Muscle of leg (tissue), 11 donors: ENCODE data around the gene ZNF646. TPM values are rescaled to one million over a fixed set of nuclear protein-coding genes. Genes with fewer than 3 reads are reported as not detected.

Experiments
- DNase-seq: peaks from one replicate; pipeline ENCODE4 v3.0.0; 2013
- H3K27ac ChIP-seq: one replicate; pipeline ENCODE4 v1.5.1; 2013; ENCODE audit warnings: mild to moderate bottlenecking, low read length, control low read depth
- H3K27me3 ChIP-seq: one replicate; pipeline ENCODE4 v1.6.1; 2013; ENCODE audit warnings: low read length; ENCODE audit not compliant: control insufficient read depth, insufficient read depth
- H3K36me3 ChIP-seq: one replicate; pipeline ENCODE4 v1.6.1; 2013; ENCODE audit warnings: low read length; ENCODE audit not compliant: control insufficient read depth, insufficient read depth
- H3K4me1 ChIP-seq: one replicate; pipeline ENCODE4 v1.6.1; 2013; ENCODE audit warnings: low read length; ENCODE audit not compliant: control insufficient read depth, insufficient read depth
- H3K4me3 ChIP-seq: one replicate; pipeline ENCODE4 v1.5.1; 2013; ENCODE audit warnings: low read length, control low read depth
- H3K9me3 ChIP-seq: replicated peaks from 2 replicates; pipeline ENCODE4 v1.6.1; 2013; ENCODE audit warnings: low read depth, low read length; ENCODE audit not compliant: control insufficient read depth
- WGBS: methylation state at CpG from one replicate; pipeline ENCODE4 v1.1.5; 2013; ENCODE audit warnings: missing lambda C conversion rate; ENCODE audit not compliant: insufficient coverage; 5-methylcytosine and 5-hydroxymethylcytosine counted together
- polyA plus RNA-seq, 8 donors: library from polyadenylated mRNA; unstranded; fragments of 120-200 nt; gene quantifications; one replicate each; pipeline versions ENCODE4 v1.2.1 to v1.2.3, GENCODE V29; 2013; ENCODE audit warnings: inconsistent platforms in 1 of 8, low replicate concordance in 1 of 8; ENCODE audit not compliant: insufficient read length in 8 of 8, insufficient read depth in 1 of 8
- total RNA-seq: library from RNA; stranded (reverse); fragments of 120-200 nt; gene quantifications from one replicate; pipeline ENCODE4 v1.2.4, GENCODE V29; 2013

Gene ZNF646
- total and polyA plus RNA-seq, 9 donors: 7.9 to 11.6 (median 9.8) TPM

DNA sequence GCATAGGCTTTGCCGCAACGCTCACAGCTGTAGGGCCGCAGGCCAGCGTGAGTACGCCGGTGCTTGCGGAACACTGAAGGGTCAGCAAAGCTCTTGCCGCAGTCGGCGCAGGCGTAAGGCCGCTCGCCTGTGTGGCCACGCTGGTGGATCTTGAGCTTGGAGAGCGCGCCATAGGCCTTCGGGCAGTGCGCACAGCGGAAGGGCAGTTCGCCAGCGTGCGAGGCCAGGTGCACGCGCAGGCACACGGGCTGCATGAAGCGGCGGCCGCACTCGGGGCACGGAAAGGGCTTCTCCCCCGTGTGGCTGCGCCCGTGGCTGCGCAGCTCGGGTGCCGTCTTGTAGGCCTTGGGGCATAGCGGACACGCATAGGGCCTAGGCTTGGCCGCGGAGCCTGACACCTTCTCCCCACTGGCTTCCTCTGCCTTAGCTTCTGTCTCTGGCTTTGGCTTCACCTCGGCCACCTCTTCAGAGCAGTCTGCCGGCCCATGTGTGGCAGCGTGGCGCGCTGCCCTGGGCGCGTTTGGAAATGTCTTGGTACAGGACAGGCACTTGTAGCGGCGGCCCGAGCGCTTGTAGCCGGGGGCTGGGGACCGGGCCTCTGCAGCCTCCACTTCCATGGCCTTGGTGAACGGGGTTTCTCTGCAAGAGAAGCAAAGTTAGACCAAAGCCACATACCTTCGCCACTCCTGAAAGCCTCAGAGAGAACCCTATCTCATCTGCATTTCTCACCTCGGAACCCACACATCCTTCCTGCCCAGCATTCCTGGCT is 10.2 kb upstream of the ZNF646 start:
- peaks cover 36% of the 10 kb centered on the region for H3K4me1 ChIP-seq
- WGBS: 94% methylated on average over 53 of the region's 56 CpGs
- peak overlapping the region; percentile 95 for H3K27ac ChIP-seq
- H3K4me3 ChIP-seq: no peak overlapping the region
- DNase-seq: peak; percentile 15
- H3K27me3 ChIP-seq: no peaks in the 10 kb centered on the region
- H3K36me3 ChIP-seq: peaks cover 30% of the 10 kb centered on the region
- H3K9me3 ChIP-seq: no peaks in the 10 kb centered on the region

DNA sequence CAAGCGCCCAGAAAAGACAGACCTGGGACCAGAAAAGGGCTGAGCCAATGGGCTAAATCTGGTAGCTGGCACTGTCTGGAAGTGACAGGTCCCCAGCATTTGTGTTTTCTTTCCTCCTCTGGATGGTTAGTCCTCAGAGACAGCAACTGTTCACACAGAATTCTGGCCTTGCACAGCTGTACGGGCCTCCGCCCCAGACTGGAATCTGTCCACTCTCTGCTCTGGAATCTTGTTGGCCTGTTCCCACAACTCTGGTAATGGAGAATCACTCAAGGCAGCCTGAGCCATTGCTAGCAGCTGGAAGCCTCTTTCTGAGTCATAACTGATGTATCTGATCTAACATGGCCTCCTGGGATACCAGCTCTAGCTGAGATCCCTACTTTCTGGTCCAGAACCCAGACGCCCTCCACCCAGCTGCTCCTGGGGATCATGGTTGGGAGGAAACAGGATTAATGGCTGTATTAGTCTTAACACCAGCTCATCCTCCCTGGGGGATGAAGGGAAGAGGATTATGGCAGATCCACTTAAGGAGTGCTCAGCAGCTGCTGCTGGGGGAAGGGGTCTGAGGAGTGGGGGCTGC is 9.2 kb upstream of the ZNF646 start:
- H3K4me3 ChIP-seq: no peak overlapping the region
- DNase-seq: peak; percentile 99
- peak overlapping the region; percentile 95 for H3K27ac ChIP-seq
- H3K9me3 ChIP-seq: no peaks in the 10 kb centered on the region
- peaks cover 36% of the 10 kb centered on the region for H3K4me1 ChIP-seq
- 23% methylated on average over 3 of the region's 4 CpGs for WGBS
- H3K36me3 ChIP-seq: peaks cover 30% of the 10 kb centered on the region
- no peaks in the 10 kb centered on the region for H3K27me3 ChIP-seq

DNA sequence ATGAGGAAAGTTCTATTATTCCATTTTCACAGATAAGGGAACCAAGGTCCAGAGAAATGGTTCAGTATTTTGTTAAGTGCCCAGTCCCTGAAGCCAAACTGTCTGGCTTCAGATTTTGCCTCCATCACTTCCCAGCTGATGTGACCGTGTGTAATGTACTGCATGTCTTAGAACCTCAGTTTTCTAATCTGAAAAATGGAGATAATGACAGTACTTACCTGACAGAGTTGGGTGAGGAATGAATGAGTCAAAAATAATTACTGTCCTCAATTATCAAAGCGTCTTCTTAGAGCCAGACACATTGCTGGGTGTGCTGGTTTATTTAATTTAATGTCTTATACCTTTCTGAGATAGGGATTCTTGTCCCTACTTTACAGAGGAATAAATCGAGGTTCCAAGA is 6.9 kb upstream of the ZNF646 start:
- H3K9me3 ChIP-seq: no peaks in the 10 kb centered on the region
- no peak overlapping the region for H3K4me3 ChIP-seq
- WGBS: 100% methylated on average over 1 of the region's 3 CpGs
- H3K27me3 ChIP-seq: no peaks in the 10 kb centered on the region
- DNase-seq: no peak
- H3K4me1 ChIP-seq: peaks cover 48% of the 10 kb centered on the region
- peaks cover 7% of the 10 kb centered on the region for H3K36me3 ChIP-seq
- no peak overlapping the region for H3K27ac ChIP-seq

DNA sequence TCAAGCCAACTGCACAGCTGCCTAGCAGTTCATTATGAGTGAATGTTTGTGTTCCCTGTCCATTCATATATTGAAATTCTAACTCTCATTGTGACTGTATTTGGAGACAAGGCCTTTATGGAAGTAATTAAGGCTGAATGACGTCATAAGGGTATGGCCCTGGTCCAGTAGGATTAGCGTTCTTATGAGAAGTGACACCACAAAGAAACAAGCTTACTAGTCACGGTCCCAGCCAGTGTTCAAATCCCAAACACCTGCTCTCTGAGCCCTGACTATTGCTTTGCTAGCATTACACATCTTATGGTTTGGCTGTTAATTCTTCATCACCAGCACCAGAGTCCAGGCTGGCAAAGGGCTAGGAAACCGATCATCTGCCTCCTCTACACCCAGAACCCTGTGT is 2.4 kb upstream of the ZNF646 start:
- H3K27ac ChIP-seq: peak overlapping the region; percentile 97
- H3K9me3 ChIP-seq: no peaks in the 10 kb centered on the region
- WGBS: 21% methylated on average over 2 of the region's 4 CpGs
- peak overlapping the region; percentile 63 for H3K4me3 ChIP-seq
- H3K27me3 ChIP-seq: no peaks in the 10 kb centered on the region
- peaks cover 9% of the 10 kb centered on the region for H3K36me3 ChIP-seq
- peak; percentile 93 for DNase-seq
- peaks cover 23% of the 10 kb centered on the region for H3K4me1 ChIP-seq

DNA sequence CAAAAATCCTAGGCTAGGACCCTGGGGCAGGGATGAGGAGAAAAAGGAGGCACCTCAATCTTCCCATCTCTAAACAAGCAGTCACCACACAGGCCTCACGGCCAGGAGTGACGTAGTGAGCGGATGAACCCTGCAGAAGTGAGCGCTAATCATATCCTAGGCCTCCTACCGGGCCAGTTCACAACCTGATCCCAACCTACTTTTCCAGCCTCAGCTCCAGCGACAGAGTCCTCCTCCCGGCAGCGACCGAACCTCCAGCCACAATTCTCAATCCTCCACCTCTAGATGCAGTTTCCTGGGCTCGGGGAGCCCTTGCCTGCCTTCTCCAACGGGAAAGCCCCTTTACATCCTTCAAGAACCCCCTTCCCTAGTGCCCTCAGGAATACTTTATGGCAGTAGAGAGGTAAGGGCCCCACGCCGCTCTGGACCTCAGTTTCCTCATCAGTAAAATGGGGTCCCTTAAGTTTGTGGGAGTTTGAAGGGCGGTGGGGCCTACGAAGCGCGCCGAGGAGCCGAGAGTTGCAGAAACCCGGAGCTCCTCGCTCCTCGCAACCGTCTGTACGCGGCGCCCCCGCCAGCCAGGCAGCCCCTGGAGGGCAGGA is 1.6 kb upstream of the ZNF646 start:
- peak; percentile 58 for DNase-seq
- Histone ChIP-seq H3K27ac (peak overlapping the region; percentile 97), H3K9me3 (no peaks in the 10 kb centered on the region)

DNA sequence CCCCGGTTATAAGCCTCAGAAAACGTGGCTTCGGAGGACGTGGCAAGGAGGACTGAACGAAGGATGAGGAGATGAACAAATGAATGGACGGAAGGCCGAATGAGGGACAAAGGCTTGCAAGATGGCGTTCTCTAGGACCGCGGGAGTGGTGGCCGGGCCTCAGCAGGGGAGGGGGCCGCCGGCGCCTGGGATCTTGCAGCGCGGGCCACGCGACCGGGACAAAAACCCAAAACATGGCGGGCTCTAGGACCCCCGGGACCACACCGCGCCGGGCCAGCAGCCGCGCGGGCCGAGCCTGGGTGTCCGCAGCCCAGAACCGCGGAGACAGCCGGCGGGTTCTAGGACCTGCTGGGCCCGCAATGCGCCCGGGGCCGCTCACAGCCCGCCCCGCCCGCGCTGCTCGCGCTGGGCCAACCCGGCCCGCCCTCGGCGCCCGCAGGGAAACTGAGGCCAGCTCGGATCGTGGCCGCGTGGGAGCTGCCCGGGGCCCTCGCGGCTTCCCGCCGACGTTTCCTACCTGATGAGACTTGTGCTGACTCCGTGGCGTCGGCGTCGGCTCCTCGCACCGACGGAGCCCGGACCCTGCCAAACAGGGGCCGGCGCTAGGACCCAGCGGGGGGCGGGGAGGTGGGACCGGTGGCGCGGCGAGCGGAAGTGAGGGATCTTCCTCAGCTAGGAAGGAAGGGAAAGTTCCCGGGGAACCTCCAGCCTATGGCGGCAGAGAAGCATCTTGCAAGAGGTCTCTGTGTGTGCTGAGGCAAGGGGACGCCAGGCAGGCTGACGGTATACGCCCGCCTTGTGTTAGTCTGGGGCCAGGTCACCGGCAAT is 866 bp upstream of the ZNF646 start:
- Histone ChIP-seq H3K9me3 (no peaks in the 10 kb centered on the region), H3K4me3 (peak overlapping the region; percentile 63), H3K27me3 (no peaks in the 10 kb centered on the region), H3K36me3 (peaks cover 24% of the 10 kb centered on the region), H3K27ac (peak overlapping the region; percentile 97), H3K4me1 (peaks cover 23% of the 10 kb centered on the region)
- WGBS: under 1% methylated on average over 81 of the region's 83 CpGs
- peak; percentile 98 for DNase-seq

More for the DNA sequence above, 1.6 kb upstream of the ZNF646 start:
- H3K36me3 ChIP-seq: peaks cover 17% of the 10 kb centered on the region
- peak overlapping the region; percentile 63 for H3K4me3 ChIP-seq
- no peaks in the 10 kb centered on the region for H3K27me3 ChIP-seq
- WGBS: 0% methylated on average over 21 of the region's 27 CpGs
- H3K4me1 ChIP-seq: peaks cover 23% of the 10 kb centered on the region

DNA sequence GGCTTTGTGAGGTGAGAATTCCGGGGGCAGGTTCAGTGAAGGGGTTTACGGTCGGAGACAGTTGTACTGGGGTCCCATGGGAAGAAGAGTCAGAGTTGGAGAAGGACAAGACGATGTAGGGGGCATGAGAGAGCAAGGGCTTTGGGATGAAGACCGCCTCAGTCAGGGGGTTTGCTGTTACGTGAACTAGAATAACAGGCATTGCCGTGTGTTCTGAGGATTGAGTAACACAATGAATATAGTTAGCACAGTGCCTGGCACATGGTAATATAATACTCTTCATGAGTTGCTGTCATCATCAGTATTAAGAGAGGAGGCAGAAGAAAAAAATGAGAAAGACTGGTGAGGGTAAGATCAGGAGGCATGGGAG is 577 bp downstream of the ZNF646 start:
- Histone ChIP-seq H3K36me3 (peaks cover 38% of the 10 kb centered on the region), H3K27ac (peak overlapping the region; percentile 93), H3K9me3 (no peaks in the 10 kb centered on the region), H3K27me3 (no peaks in the 10 kb centered on the region), H3K4me1 (peaks cover 23% of the 10 kb centered on the region), H3K4me3 (peak overlapping the region; percentile 63)
- 0% methylated on average over 4 of the region's 7 CpGs for WGBS
- DNase-seq: no peak

DNA sequence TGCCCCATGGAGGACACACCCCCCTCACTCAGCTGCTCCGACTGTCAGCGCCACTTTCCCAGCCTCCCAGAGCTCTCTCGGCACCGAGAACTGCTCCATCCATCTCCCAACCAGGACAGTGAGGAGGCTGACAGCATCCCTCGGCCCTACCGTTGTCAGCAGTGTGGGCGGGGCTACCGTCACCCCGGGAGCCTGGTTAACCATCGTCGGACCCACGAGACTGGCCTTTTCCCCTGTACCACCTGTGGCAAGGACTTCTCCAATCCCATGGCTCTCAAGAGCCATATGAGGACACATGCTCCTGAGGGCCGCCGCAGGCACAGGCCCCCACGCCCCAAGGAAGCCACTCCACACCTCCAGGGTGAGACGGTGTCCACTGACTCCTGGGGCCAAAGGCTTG is 2.1 kb downstream of the ZNF646 start:
- Histone ChIP-seq H3K36me3 (peaks cover 54% of the 10 kb centered on the region), H3K27me3 (no peaks in the 10 kb centered on the region)
- WGBS: 69% methylated on average over 14 of the region's 16 CpGs

DNA sequence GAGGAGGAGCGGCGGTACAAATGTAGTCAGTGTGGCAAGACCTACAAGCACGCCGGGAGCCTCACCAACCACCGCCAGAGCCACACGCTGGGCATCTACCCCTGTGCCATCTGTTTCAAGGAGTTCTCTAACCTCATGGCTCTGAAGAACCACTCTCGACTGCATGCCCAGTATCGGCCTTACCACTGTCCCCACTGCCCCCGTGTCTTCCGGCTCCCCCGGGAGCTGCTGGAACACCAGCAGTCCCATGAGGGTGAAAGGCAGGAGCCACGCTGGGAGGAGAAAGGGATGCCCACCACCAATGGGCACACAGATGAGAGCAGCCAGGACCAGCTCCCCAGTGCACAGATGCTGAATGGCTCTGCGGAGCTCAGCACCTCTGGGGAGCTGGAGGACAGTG is 2.8 kb downstream of the ZNF646 start:
- Histone ChIP-seq H3K4me3 (no peak overlapping the region), H3K27ac (no peak overlapping the region), H3K36me3 (peaks cover 61% of the 10 kb centered on the region), H3K4me1 (peaks cover 18% of the 10 kb centered on the region), H3K9me3 (no peaks in the 10 kb centered on the region), H3K27me3 (no peaks in the 10 kb centered on the region)
- 93% methylated on average over 13 of the region's 13 CpGs for WGBS
- peak; percentile 3 for DNase-seq

More for the DNA sequence above, 2.1 kb downstream of the ZNF646 start:
- Histone ChIP-seq H3K4me3 (no peak overlapping the region), H3K9me3 (no peaks in the 10 kb centered on the region), H3K27ac (no peak overlapping the region), H3K4me1 (peaks cover 19% of the 10 kb centered on the region)
- peak; percentile 9 for DNase-seq
